Thymus (tissue), 11 donors: ENCODE results near the gene CFAP20DC. TPM values are rescaled to one million over a fixed set of nuclear protein-coding genes. Genes with fewer than 3 reads are reported as not detected.

Source experiments
- DNase-seq, 9 donors: peaks; one replicate each; pipeline ENCODE4 v3.0.0-alpha.2; 2013; ENCODE audit warnings: low spot score in 9 of 9, low read depth in 6 of 9, missing footprints in 1 of 9
- H3K27ac ChIP-seq, 2 donors: one replicate each; pipeline ENCODE4 v1.5.1; 2013; ENCODE audit warnings: control low read depth in 1 of 2, low read depth in 1 of 2, low read length in 1 of 2, mild to moderate bottlenecking in 1 of 2, moderate library complexity in 1 of 2
- H3K27me3 ChIP-seq, 2 donors: one replicate each; pipeline ENCODE4 v1.5.1; 2013; ENCODE audit warnings: low read length in 1 of 2; ENCODE audit not compliant: control insufficient read depth in 2 of 2, insufficient read depth in 1 of 2
- H3K36me3 ChIP-seq, 2 donors: one replicate each; pipeline ENCODE4 v1.5.1; 2013; ENCODE audit warnings: low read length in 1 of 2, mild to moderate bottlenecking in 1 of 2, moderate library complexity in 1 of 2; ENCODE audit not compliant: control insufficient read depth in 2 of 2, insufficient read depth in 2 of 2
- H3K4me1 ChIP-seq, 2 donors: one replicate each; pipeline ENCODE4 v1.5.1; 2013; ENCODE audit warnings: low read length in 2 of 2; ENCODE audit not compliant: control insufficient read depth in 2 of 2, insufficient read depth in 2 of 2
- H3K4me3 ChIP-seq, 2 donors: one replicate each; pipeline ENCODE4 v1.5.1; 2013; ENCODE audit warnings: low read length in 2 of 2, control low read depth in 1 of 2, mild to moderate bottlenecking in 1 of 2
- H3K9me3 ChIP-seq, 2 donors: one replicate each; pipeline ENCODE4 v1.5.1; 2013; ENCODE audit warnings: low read length in 1 of 2, mild to moderate bottlenecking in 1 of 2; ENCODE audit not compliant: control insufficient read depth in 2 of 2, insufficient read depth in 1 of 2
- WGBS: extraction: QIAGEN DNeasy Blood & Tissue Kit; methylation state at CpG from one replicate; pipeline ENCODE4 v1.1.7; 2013; 5-methylcytosine and 5-hydroxymethylcytosine counted together
- polyA plus RNA-seq: library from polyadenylated mRNA; stranded (reverse); fragments of 200-250 nt; gene quantifications from one replicate; pipeline ENCODE4 v1.2.3, GENCODE V29; 2013
- total RNA-seq: library from RNA; stranded (reverse); fragments of 120-200 nt; gene quantifications from one replicate; pipeline ENCODE4 v1.2.4, GENCODE V29; 2013
- donor health status: healthy.

CFAP20DC gene
- total and polyA plus RNA-seq, 2 donors: 1.0 to 1.6 TPM

GRCh38 chr3:59079962-59080361 is 30.1 kb upstream of the CFAP20DC start:
- WGBS: 94% methylated on average over 1 of the region's 1 CpG
- DNase-seq: no peak
- no peak overlapping the region for H3K4me3 ChIP-seq
- H3K27me3 ChIP-seq: no peaks in the 10 kb centered on the region
- H3K36me3 ChIP-seq: no peaks in the 10 kb centered on the region
- no peak overlapping the region for H3K27ac ChIP-seq
- H3K4me1 ChIP-seq: no peaks in the 10 kb centered on the region
- no peaks in the 10 kb centered on the region for H3K9me3 ChIP-seq

DNA sequence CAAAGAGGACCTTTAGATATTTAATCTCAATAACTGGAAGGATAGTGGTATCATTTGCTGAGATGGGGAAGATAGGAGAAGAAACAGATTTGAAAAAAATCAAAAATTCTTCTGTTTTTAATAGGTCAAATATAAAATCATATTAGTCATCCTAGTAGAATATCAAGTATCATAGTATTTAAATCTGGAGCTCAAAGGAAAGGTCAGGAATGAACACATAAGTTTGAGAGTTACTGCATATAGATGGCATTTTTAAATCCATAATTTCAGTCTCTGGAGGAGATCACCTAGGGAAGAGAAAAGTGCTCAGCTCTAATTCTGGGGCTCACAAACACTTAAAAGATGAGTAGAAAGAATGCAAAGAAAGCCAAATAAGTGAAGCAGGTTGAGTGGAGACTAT is 24.9 kb upstream of the CFAP20DC start:
- no peak for DNase-seq
- H3K27ac ChIP-seq: no peak overlapping the region
- no peaks in the 10 kb centered on the region for H3K4me1 ChIP-seq
- peaks cover 0 to 2% of the 10 kb centered on the region in 2 donors for H3K27me3 ChIP-seq
- H3K4me3 ChIP-seq: no peak overlapping the region
- H3K36me3 ChIP-seq: no peaks in the 10 kb centered on the region
- H3K9me3 ChIP-seq: no peaks in the 10 kb centered on the region

- Histone ChIP-seq H3K27ac (no peak overlapping the region), H3K4me1 (no peaks in the 10 kb centered on the region), H3K27me3 (peaks cover 0 to 2% of the 10 kb centered on the region in 2 donors), H3K36me3 (no peaks in the 10 kb centered on the region), H3K4me3 (no peak overlapping the region), H3K9me3 (no peaks in the 10 kb centered on the region)
- WGBS: 62% methylated on average over 6 of the region's 6 CpGs
- no peak for DNase-seq
These were observed 22.9 kb upstream of the CFAP20DC start for GRCh38 chr3:59072681-59073080.

- DNase-seq: peak in 3 of 9 donors; percentile 19 to 71 (median 30)
- Histone ChIP-seq H3K4me3 (no peak overlapping the region), H3K36me3 (no peaks in the 10 kb centered on the region), H3K4me1 (no peaks in the 10 kb centered on the region), H3K9me3 (no peaks in the 10 kb centered on the region), H3K27ac (no peak overlapping the region), H3K27me3 (peaks cover 0 to 2% of the 10 kb centered on the region in 2 donors)
- 9% methylated on average over 2 of the region's 2 CpGs for WGBS
These were observed 20.0 kb upstream of the CFAP20DC start for GRCh38 chr3:59069838-59070237.

DNA sequence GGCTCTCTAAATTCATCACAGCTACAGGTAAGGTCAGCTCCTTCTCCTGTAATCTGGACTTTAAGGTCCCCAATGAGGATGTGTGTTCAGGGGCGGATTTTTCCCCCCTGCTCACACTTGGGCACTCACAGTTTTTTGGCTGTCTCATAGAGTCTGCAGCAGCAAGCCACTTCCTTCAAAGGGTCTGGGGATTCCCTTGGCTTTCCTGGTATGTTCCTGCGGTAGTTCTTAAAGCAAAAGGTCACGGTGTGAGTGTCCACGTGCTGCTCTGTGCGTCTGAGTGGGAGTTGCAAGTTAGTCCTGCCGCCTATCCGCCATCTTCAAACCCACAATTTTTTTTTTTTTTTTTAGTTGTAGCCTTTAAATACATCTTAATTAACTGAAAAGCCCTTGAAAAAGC is 15.4 kb upstream of the CFAP20DC start:
- Histone ChIP-seq H3K4me3 (no peak overlapping the region), H3K36me3 (no peaks in the 10 kb centered on the region), H3K9me3 (no peaks in the 10 kb centered on the region), H3K27me3 (no peaks in the 10 kb centered on the region), H3K27ac (no peak overlapping the region), H3K4me1 (no peaks in the 10 kb centered on the region)
- 90% methylated on average over 7 of the region's 7 CpGs for WGBS
- DNase-seq: no peak

DNA sequence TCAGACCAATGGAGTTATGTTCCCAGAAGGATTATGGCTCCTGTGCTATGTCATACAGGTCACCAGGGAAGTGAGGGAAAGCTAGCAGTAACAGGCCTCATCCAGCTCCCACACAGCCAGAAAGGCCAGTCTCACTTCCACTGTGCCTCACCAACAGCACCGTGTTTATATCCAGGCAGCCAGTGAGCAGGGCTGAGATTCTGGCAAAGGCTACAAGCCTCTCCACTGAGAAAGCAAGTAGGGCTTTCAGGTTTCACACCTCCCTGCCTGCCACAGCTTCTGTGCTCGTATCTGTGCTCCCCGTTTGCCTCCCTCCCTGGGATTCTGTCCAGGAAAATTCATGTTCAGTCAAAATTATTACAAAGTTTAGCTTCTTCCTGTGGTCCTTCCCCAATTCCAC is 14.9 kb upstream of the CFAP20DC start:
- Histone ChIP-seq H3K4me3 (no peak overlapping the region), H3K36me3 (no peaks in the 10 kb centered on the region), H3K4me1 (no peaks in the 10 kb centered on the region), H3K27ac (no peak overlapping the region), H3K9me3 (no peaks in the 10 kb centered on the region), H3K27me3 (no peaks in the 10 kb centered on the region)
- whole genome bisulfite sequencing: 95% methylated on average over 3 of the region's 3 CpGs
- no peak for DNase-seq

- 97% methylated on average over 2 of the region's 2 CpGs for WGBS
- Histone ChIP-seq H3K36me3 (no peaks in the 10 kb centered on the region), H3K27ac (no peak overlapping the region), H3K4me3 (no peak overlapping the region), H3K27me3 (no peaks in the 10 kb centered on the region), H3K4me1 (no peaks in the 10 kb centered on the region), H3K9me3 (no peaks in the 10 kb centered on the region)
- no peak for DNase-seq
These were observed 14.5 kb upstream of the CFAP20DC start for GRCh38 chr3:59064276-59064675.

GRCh38 chr3:59056706-59057105 is 6.9 kb upstream of the CFAP20DC start:
- Histone ChIP-seq H3K4me1 (no peaks in the 10 kb centered on the region), H3K27me3 (no peaks in the 10 kb centered on the region), H3K27ac (no peak overlapping the region), H3K4me3 (no peak overlapping the region), H3K9me3 (no peaks in the 10 kb centered on the region), H3K36me3 (no peaks in the 10 kb centered on the region)
- DNase-seq: no peak
- 73% methylated on average over 2 of the region's 2 CpGs for WGBS

GRCh38 chr3:59052803-59053411 is 3.1 kb upstream of the CFAP20DC start:
- H3K27ac ChIP-seq: no peak overlapping the region
- H3K9me3 ChIP-seq: no peaks in the 10 kb centered on the region
- no peaks in the 10 kb centered on the region for H3K36me3 ChIP-seq
- peaks cover 0 to 11% of the 10 kb centered on the region in 2 donors for H3K4me1 ChIP-seq
- WGBS: 75% methylated on average over 2 of the region's 2 CpGs
- no peak overlapping the region for H3K4me3 ChIP-seq
- DNase-seq: peak in 2 of 9 donors; percentile 14 to 43
- no peaks in the 10 kb centered on the region for H3K27me3 ChIP-seq
